ENCODE measurements around the gene TSSK3. TPM values are rescaled to one million over a fixed set of nuclear protein-coding genes. Genes with fewer than 3 reads are reported as not detected.

TSSK3 gene
- total and polyA plus RNA-seq, 2 of the 8 experiments (the other 6 are each of a cell fraction or from before 2014, with no cell fraction given), result 1.2 TPM

DNA sequence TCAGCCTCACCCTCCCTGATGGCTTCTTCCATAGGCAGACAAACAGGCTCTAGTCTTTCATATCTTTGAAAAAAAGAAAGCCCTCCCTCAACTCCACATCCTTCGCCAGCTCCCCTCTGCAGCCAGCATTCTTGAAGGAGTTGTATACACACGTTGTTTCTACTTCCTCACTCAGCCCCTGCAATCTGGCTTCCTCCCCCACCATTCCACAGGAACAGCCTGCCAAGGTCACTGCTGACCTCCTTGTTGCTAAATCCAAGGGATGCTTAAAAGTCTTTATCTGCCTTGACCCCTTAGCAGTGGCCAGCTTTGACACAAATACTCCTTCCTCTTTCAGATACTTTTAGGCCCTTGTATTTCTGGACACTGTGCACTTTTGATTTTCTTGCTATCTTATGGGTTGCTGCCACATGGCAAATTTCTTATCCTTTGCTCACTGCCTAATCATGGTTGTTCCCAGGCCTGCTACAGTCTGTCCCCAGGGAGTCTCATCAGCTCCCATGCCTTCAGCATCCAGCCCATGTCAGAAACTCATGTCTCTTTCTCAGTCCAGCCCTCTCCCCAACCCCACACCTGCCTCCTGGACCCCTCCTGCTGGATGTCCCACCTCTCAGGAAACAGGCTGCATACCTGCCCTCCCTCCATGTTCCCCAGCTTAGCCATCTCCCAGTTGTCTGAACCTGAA lies 8.3 kb upstream of the TSSK3 start:
- Histone ChIP-seq H2BK12ac (ENCODE audit: low read depth, low read length) (no peak overlapping the region), H3K23me2 (ENCODE audit: low read depth, low read length) (peaks cover 6% of the 10 kb centered on the region; the same call in 1 of the 2 replicates), H3K18ac (ENCODE audit: extremely low read depth, low read length) (no peak overlapping the region), H3K23ac (ENCODE audit: insufficient read length) (no peak overlapping the region), H2BK120ac (replicated peaks; ENCODE audit: low read depth, low read length) (no peak overlapping the region), H2AK5ac (ENCODE audit: low read depth, low read length) (no peak overlapping the region), H2BK20ac (ENCODE audit: low read length) (no peak overlapping the region), H3K27ac (ENCODE audit: low read depth, low read length) (no peak overlapping the region), H4K20me1 (replicated peaks in 1 of 2; ENCODE audit: control insufficient read depth in 1 of 2, insufficient read depth in 2 of 2, low read length in 2 of 2) (peaks cover 0 to 2% of the 10 kb centered on the region in 2 experiments), H3K79me1 (ENCODE audit: low read depth, low read length) (no peaks in the 10 kb centered on the region), H3K9me3 (ENCODE audit: insufficient read depth in 2 of 2, low read depth in 1 of 2, low read length in 1 of 2) (peaks cover 6 to 12% of the 10 kb centered on the region in 2 experiments), H3K56ac (replicated peaks; ENCODE audit: insufficient read length, low read depth, low read length) (no peak overlapping the region), H2BK15ac (ENCODE audit: low read length) (no peak overlapping the region), H3K4me3 (ENCODE audit: extremely low read depth in 1 of 4, insufficient read depth in 2 of 4, low read depth in 3 of 4, low read length in 4 of 4) (no peak overlapping the region), H3K4me2 (ENCODE audit: insufficient read depth in 1 of 2, low read depth in 2 of 2, low read length in 2 of 2) (no peak overlapping the region), H3K4ac (replicated peaks; ENCODE audit: insufficient read length, low read depth, low read length) (no peak overlapping the region), H3K14ac (ENCODE audit: insufficient read length) (no peak overlapping the region), H3K36me3 (ENCODE audit: control insufficient read depth in 2 of 4, insufficient read depth in 4 of 4, low read length in 3 of 4) (no peaks in the 10 kb centered on the region), H2AFZ (ENCODE audit: low read length) (no peak overlapping the region), H3K9ac (replicated peaks in 1 of 4; ENCODE audit: extremely low read depth in 1 of 4, low read depth in 3 of 4, low read length in 3 of 4) (no peak overlapping the region), H3K79me2 (ENCODE audit: control insufficient read depth in 1 of 2, insufficient read depth in 2 of 2, low read length in 2 of 2) (no peaks in the 10 kb centered on the region), H4K91ac (replicated peaks; ENCODE audit: insufficient read length, low read length) (no peak overlapping the region), H3K27me3 (replicated peaks in 1 of 4; ENCODE audit: control insufficient read depth in 3 of 4, extremely low read depth in 1 of 4, insufficient read depth in 3 of 4, low read length in 3 of 4) (peaks cover 2 to 19% (median 14%) of the 10 kb centered on the region in 4 experiments), H3K4me1 (replicated peaks in 1 of 4; ENCODE audit: control insufficient read depth in 3 of 4, insufficient read depth in 4 of 4, low read length in 3 of 4) (peaks cover 0 to 9% (median 3%) of the 10 kb centered on the region in 4 experiments; a peak in 5 of 7 replicates), H4K8ac (ENCODE audit: extremely low read depth, insufficient read depth, low read length) (no peak overlapping the region), H2BK5ac (ENCODE audit: low read depth, low read length) (no peak overlapping the region), H4K5ac (ENCODE audit: insufficient read length, low read depth, low read length) (no peak overlapping the region)
- ChIA-PET POLR2A (ENCODE audit: partially characterized antibody) (interaction anchor here (0.6 to 17.1 kb wide), 8 partner anchors 11 to 131 kb away, joined by 3 to 321 read pairs (median 5); partner anchors contain the start of gene MARCKSL1), CTCF (ENCODE audit: partially characterized antibody) (interaction anchor here (1.4 to 1.6 kb wide), 2 partner anchors 138 to 153 kb away, joined by 3 to 5 read pairs; no protein-coding TSS in a partner anchor)
- FAIRE-seq (no peak), DNase-seq (ENCODE audit: low read depth in 1 of 2, low spot score in 2 of 2) (no peak)
- no peak for TF ChIP-seq CBX5 (IDR thresholded peaks at IDR 0.05; ENCODE audit: low read depth, low read length)
- TF ChIP-seq RBBP5 (IDR thresholded peaks at IDR 0.05; ENCODE audit: borderline replicate concordance, low read depth, low read length), result no peak
- no peak for TF ChIP-seq MAFK (IDR thresholded peaks at IDR 0.05; ENCODE audit: low read depth, low read length)
- TF ChIP-seq RNF2 (IDR thresholded peaks at IDR 0.05; ENCODE audit: borderline replicate concordance, low read depth, low read length, missing control alignments, poor library complexity, severe bottlenecking), result no peak
- no peak for TF ChIP-seq CEBPB (IDR thresholded peaks at IDR 0.05; ENCODE audit: low read depth, low read length)
- no peak for TF ChIP-seq EZH2 (IDR thresholded peaks at IDR 0.05; ENCODE audit: low read depth, low read length, severe bottlenecking)
- TF ChIP-seq POLR2AphosphoS5 (IDR thresholded peaks at IDR 0.05; ENCODE audit: low read depth, low read length), result no peak
- 69% methylated on average over 2 of the region's 2 CpGs; no CpG with 5 or more reads in 1 of the 2 experiments for WGBS, 2 experiments (ENCODE audit: extremely low coverage in 1 of 2, insufficient coverage in 1 of 2, insufficient read length in 1 of 2, insufficient replicate concordance in 2 of 2, low coverage in 1 of 2, low lambda C conversion rate in 2 of 2, missing lambda C conversion rate in 1 of 2)

All from H1 (cell line).